ENCODE results near the gene CDH23. TPM values are rescaled to one million over a fixed set of nuclear protein-coding genes. Genes with fewer than 3 reads are reported as not detected.

Gene CDH23
- total RNA-seq, 4 donors from 2014 or later = 0.57 to 5.9 (median 1.0) TPM

DNA sequence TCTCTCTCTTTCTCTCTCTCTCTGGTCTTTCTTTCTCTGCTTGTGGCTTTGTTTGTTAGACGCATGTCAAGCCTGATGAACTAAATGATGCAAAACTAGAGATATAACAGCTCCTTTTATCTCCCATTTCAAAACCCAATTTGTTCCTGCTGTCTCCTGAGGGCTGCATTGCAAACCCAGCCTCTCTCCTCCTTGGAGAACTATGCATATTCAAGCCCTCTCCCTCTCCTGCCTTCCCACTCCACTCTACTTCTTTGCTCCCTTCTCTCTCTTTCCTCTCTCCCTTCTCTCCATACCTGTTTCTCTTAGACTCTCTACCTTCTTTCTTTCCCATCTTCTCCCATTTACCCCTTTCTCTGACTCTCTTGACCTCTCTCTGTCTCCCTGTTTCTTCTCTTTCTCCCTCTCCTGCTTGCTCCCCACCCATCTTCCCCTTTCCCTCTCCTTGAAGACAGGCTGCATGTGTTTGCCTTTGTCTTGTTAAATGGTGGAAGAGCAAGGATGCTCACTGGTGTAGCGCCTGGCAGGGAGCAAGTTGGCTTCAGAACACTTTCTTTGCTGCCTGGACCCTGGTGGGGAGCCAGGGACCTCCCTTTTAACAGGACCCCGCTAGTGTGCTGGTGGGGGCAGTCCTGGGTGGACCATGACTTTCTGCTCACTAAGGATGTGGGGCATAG is 142.9 kb downstream of the CDH23 start:
- Histone ChIP-seq H3K36me3 (no peaks in the 10 kb centered on the region), H3K9me3 (no peaks in the 10 kb centered on the region), H3K4me1 (peaks cover 0 to 29% (median 3%) of the 10 kb centered on the region in 3 donors), H3K27me3 (no peaks in the 10 kb centered on the region), H3K4me3 (no peak overlapping the region), H3K27ac (no peak overlapping the region)
- DNase-seq = no peak
- WGBS, 2 donors = 81 to 82% methylated on average over 2 of the region's 3 CpGs
- TF ChIP-seq, protein P1, sequence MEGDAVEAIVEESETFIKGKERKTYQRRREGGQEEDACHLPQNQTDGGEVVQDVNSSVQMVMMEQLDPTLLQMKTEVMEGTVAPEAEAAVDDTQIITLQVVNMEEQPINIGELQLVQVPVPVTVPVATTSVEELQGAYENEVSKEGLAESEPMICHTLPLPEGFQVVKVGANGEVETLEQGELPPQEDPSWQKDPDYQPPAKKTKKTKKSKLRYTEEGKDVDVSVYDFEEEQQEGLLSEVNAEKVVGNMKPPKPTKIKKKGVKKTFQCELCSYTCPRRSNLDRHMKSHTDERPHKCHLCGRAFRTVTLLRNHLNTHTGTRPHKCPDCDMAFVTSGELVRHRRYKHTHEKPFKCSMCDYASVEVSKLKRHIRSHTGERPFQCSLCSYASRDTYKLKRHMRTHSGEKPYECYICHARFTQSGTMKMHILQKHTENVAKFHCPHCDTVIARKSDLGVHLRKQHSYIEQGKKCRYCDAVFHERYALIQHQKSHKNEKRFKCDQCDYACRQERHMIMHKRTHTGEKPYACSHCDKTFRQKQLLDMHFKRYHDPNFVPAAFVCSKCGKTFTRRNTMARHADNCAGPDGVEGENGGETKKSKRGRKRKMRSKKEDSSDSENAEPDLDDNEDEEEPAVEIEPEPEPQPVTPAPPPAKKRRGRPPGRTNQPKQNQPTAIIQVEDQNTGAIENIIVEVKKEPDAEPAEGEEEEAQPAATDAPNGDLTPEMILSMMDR (IDR thresholded peaks at IDR 0.05) = no peak
- no peak for TF ChIP-seq POLR2A (IDR thresholded peaks at IDR 0.05)
- intact Hi-C loops (cut with DNase I) = no loop called here

DNA sequence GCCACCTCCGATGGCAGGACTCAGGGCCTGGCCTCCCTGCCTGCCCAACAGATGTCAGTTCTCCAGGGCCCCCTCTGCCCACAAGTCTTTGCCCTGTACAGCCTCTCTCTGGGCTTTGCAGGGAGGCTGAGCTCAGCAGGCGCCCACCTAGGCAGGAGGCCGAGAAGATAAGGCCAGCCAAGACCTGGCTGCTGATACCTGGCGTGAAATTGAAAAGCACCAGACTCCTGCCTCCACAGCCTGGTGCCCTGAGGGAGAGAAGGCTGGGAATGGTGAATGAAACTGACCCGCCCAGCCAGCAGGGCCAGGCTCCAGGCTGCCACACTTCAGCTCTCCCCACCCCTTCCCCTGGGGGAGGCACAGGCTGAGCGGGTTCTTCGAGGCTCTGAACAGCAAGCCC is 145.8 kb downstream of the CDH23 start:
- peaks cover 0 to 31% (median 3%) of the 10 kb centered on the region in 3 donors for H3K4me1 ChIP-seq
- no peak for DNase-seq
- WGBS, 2 donors = 39% methylated on average over 2 of the region's 7 CpGs; no CpG with 5 or more reads in 1 of the 2 donors
- no peaks in the 10 kb centered on the region for H3K9me3 ChIP-seq
- H3K36me3 ChIP-seq = no peaks in the 10 kb centered on the region
- H3K4me3 ChIP-seq = no peak overlapping the region
- no peak overlapping the region for H3K27ac ChIP-seq
- H3K27me3 ChIP-seq = no peaks in the 10 kb centered on the region
- TF ChIP-seq, protein P1 (IDR thresholded peaks at IDR 0.05) = no peak
- no peak for TF ChIP-seq POLR2A (IDR thresholded peaks at IDR 0.05)
- intact Hi-C loops (cut with DNase I) = no loop called here

DNA sequence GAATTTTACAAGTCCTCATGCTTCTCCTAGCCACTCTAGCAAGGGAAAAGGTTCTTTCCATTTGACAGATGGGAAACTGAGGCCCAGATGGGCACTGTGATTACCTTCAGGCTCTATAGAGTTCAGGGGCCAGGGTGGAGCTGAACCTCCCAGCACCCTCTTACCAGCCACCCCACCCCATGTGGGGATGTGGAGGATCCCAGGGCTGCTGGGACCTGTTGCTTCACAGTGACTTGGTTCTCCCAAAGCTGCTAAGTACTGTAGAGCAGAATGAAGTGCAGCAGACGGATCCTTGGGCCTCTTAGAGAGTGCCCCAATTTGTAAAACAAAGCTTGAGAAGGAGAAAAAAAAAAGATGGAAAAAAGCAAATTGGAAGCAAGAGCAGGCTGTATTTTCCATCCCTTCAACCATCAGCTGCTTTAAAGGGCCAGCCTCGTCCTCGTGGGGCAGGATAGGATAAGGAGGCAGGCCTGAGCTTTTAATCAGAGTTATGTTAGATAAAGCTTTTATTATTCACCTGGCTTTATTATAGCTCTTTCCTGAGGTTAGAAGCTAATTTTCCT is 147.0 kb downstream of the CDH23 start:
- H3K27ac ChIP-seq = no peak overlapping the region
- no peaks in the 10 kb centered on the region for H3K9me3 ChIP-seq
- no peak overlapping the region for H3K4me3 ChIP-seq
- H3K4me1 ChIP-seq = peaks cover 3 to 35% (median 6%) of the 10 kb centered on the region in 3 donors
- no peak for TF ChIP-seq POLR2A (IDR thresholded peaks at IDR 0.05)
- TF ChIP-seq, protein P1 (IDR thresholded peaks at IDR 0.05) = no peak
- no peak for DNase-seq
- intact Hi-C loops (cut with DNase I) = no loop called here
- H3K27me3 ChIP-seq = no peaks in the 10 kb centered on the region
- WGBS, 2 donors = 71 to 79% methylated on average over 3 of the region's 3 CpGs
- no peaks in the 10 kb centered on the region for H3K36me3 ChIP-seq

DNA sequence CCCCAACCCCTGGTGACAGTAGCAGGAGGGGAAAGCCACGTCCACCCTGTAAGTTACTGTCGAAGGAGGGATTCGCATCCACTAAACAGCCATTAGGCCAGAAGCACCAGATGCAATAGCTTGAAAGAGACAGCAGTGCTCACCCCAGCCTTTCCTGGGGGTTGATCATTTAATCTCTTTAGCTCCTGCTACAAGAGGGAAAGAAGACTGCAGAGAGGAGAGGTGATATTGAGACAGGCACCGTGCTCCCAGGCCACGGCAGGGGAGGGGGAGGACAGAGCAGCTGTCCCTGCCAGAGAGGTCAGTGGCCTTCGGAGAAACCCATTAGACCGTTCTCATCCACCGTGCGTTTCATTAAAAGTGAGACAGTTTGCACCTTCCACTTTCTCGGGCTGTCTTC is 148.3 kb downstream of the CDH23 start:
- peaks cover 0 to 26% (median 6%) of the 10 kb centered on the region in 3 donors for H3K4me1 ChIP-seq
- H3K4me3 ChIP-seq = no peak overlapping the region
- intact Hi-C loops (cut with DNase I) = no loop called here
- TF ChIP-seq POLR2A (IDR thresholded peaks at IDR 0.05) = no peak
- TF ChIP-seq, protein P1 (IDR thresholded peaks at IDR 0.05) = no peak
- H3K27ac ChIP-seq = no peak overlapping the region
- H3K36me3 ChIP-seq = no peaks in the 10 kb centered on the region
- no peaks in the 10 kb centered on the region for H3K9me3 ChIP-seq
- 94 to 97% methylated on average over 7 to 10 of the region's 10 CpGs for WGBS, 2 donors
- DNase-seq = no peak
- H3K27me3 ChIP-seq = no peaks in the 10 kb centered on the region

DNA sequence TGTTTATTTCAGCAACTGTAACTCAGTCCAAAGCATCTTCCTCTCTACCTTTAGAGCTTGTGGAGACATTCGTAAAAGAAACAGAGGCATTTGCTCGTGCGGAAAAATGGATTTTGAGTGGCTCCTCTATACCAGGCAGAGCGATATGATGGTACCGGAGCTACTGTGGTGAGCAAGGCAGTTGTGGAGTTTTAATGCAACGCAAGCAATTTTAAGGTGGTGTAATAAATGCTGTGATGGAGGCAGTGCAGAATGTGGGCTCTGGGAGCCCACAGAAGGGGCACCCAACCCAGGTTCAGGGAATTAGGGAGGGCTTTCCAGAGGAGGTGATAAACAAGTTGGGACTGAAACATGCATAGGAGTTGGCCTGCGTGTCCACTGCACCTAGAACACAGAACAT is 149.5 kb downstream of the CDH23 start:
- intact Hi-C loops (cut with DNase I) = no loop called here
- no peaks in the 10 kb centered on the region for H3K36me3 ChIP-seq
- TF ChIP-seq, protein P1 (IDR thresholded peaks at IDR 0.05) = no peak
- no peak for TF ChIP-seq POLR2A (IDR thresholded peaks at IDR 0.05)
- no peaks in the 10 kb centered on the region for H3K9me3 ChIP-seq
- H3K4me1 ChIP-seq = peaks cover 0 to 26% (median 6%) of the 10 kb centered on the region in 3 donors
- H3K27ac ChIP-seq = no peak overlapping the region
- no peak for DNase-seq
- H3K27me3 ChIP-seq = no peaks in the 10 kb centered on the region
- no peak overlapping the region for H3K4me3 ChIP-seq
- 87 to 98% methylated on average over 6 to 7 of the region's 7 CpGs for WGBS, 2 donors
